ENCODE results near the gene TMEM9. TPM values are rescaled to one million over a fixed set of nuclear protein-coding genes. Genes with fewer than 3 reads are reported as not detected.
A peak's percentile ranks its signal among the peaks of the same experiment; 100 is the strongest.

Gene TMEM9
- total RNA-seq, 2 donors from 2014 or later, result 131 to 164 TPM

GRCh38 chr1:201085902-201086735 is 68.2 kb downstream of the TMEM9 start:
- Histone ChIP-seq H3K27ac (no peak overlapping the region), H3K4me1 (replicated peaks) (no peaks in the 10 kb centered on the region), H3K9me3 (no peaks in the 10 kb centered on the region), H3K4me3 (no peak overlapping the region), H3K36me3 (no peaks in the 10 kb centered on the region), H3K27me3 (replicated peaks; ENCODE audit: insufficient read depth) (no peaks in the 10 kb centered on the region)
- WGBS, result 78% methylated on average over 12 of the region's 12 CpGs
- TF ChIP-seq POLR2A (IDR thresholded peaks at IDR 0.05) (no peak), CTCF (IDR thresholded peaks at IDR 0.05) (peak in 2 of 4 experiments; percentile 53 to 67), POLR2AphosphoS5 (IDR thresholded peaks at IDR 0.05) (peak; percentile 23)
- intact Hi-C loops (cut with DNase I), result no loop called here
- peak; percentile 43 for DNase-seq (ENCODE audit: low spot score)

Other genes starting within 250 kb of the TMEM9 start
- gene KIF21B, start 130.8 kb downstream of the TMEM9 start, total RNA-seq, result 10 to 100 TPM in 1 of 2 donors, under 1 TPM in 1; 0.46 to 10.5 TPM
- gene CACNA1S, start 42.0 kb downstream of the TMEM9 start, total RNA-seq, result under 1 TPM in 1 of 2 donors, not detected in 1; 0.55 TPM
- gene ASCL5, start 27.3 kb downstream of the TMEM9 start, total RNA-seq, result not detected
- 1 to 10 TPM; 2.0 to 6.7 TPM for gene IGFN1, start 36.4 kb upstream of the TMEM9 start, total RNA-seq
- 10 to 100 TPM; 36.8 to 82.9 TPM for gene PKP1, start 129.0 kb upstream of the TMEM9 start, total RNA-seq
- 1 to 10 TPM; 2.2 to 3.5 TPM for gene TNNT2, start 223.2 kb upstream of the TMEM9 start, total RNA-seq
- gene LAD1, start 244.8 kb upstream of the TMEM9 start, total RNA-seq, result 10 to 100 TPM; 12.8 to 26.8 TPM